Coronary artery (tissue), 2 donors: ENCODE data around the gene KRI1.

ENCODE experiments used
- DNase-seq: peaks from one replicate; pipeline ENCODE4 v3.0.0-alpha.2; 2017; ENCODE audit warnings: low spot score
- H3K27ac ChIP-seq, 2 donors: fragments of 200-600 bp; sonication (generic); one replicate each; pipeline ENCODE4 v1.5.1; 2016 to 2019
- H3K4me3 ChIP-seq: fragments of 200-600 bp; sonication (generic); 2 replicates; pipeline ENCODE4 v1.5.1; 2016; ENCODE audit warnings: mild to moderate bottlenecking, moderate library complexity
- TF ChIP-seq, protein P1 (sequence below): fragments of 200-600 bp; sonication (generic); IDR thresholded peaks from one replicate; pipeline ENCODE4 v1.5.1; 2019; ENCODE audit warnings: antibody characterized with exemption

The KRI1 gene

DNA sequence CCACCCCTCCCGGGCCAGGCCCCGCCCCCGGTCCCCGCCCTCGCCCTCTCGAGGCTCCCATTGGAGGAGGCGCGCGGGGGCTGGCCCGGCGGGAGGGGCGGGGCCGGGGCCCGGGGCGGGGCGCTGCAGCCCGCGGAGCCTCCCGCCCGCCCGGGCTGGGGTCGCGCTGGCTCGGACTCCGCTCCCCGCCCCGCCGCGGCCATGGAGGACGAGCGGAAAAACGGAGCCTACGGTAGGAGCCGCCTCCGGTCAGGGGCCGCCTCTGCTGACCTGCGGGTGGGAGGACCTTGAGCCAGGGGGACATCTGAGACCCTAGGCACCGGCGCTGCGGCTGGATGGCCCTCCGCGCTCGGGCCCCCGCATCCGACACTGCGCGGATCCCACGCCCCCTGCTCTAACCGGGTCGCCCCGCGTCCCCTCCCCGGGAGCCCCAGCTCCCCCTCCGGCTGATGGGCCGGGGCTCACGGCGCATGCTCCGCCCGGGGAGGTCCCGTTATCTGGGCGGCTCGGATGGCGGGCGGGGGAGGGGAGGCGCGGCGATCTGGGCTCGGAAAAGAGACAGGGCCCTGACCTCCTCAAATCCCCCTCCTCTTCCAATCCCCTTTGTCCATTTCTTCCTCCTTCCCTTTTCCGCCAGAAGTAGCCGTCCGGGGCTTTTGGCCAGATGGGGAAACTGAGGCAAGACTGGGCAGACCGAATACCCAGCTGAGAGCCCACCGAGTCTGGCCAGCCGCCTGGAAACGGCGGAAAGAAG, 36.7 kb upstream of the KRI1 start:
- peak; percentile 88 for DNase-seq
- H3K4me3 ChIP-seq, result peak overlapping the region; percentile 89
- H3K27ac ChIP-seq, result peak overlapping the region; percentile 93 to 100
- TF ChIP-seq, protein P1, sequence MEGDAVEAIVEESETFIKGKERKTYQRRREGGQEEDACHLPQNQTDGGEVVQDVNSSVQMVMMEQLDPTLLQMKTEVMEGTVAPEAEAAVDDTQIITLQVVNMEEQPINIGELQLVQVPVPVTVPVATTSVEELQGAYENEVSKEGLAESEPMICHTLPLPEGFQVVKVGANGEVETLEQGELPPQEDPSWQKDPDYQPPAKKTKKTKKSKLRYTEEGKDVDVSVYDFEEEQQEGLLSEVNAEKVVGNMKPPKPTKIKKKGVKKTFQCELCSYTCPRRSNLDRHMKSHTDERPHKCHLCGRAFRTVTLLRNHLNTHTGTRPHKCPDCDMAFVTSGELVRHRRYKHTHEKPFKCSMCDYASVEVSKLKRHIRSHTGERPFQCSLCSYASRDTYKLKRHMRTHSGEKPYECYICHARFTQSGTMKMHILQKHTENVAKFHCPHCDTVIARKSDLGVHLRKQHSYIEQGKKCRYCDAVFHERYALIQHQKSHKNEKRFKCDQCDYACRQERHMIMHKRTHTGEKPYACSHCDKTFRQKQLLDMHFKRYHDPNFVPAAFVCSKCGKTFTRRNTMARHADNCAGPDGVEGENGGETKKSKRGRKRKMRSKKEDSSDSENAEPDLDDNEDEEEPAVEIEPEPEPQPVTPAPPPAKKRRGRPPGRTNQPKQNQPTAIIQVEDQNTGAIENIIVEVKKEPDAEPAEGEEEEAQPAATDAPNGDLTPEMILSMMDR, result no peak

DNA sequence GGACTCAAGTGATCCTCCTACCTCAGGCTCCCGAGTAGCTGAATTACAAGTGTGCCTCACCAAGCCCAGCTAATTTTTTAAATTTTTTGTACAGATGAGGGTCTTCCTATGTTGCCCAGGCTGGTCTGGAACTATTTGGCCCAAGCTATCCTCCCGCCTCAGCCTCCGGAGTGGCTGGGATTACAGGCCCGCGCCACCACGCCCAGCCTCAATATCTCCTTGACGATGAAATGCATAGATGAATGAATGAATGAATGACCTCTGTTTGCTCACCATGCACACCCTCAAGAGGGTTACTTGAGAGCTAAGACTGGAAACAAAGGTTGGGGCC, 36.2 kb upstream of the KRI1 start:
- no peak for DNase-seq
- peak overlapping the region; percentile 89 for H3K4me3 ChIP-seq
- peak overlapping the region in 1 of 2 donors; percentile 93 for H3K27ac ChIP-seq
- TF ChIP-seq, protein P1, result no peak

DNA sequence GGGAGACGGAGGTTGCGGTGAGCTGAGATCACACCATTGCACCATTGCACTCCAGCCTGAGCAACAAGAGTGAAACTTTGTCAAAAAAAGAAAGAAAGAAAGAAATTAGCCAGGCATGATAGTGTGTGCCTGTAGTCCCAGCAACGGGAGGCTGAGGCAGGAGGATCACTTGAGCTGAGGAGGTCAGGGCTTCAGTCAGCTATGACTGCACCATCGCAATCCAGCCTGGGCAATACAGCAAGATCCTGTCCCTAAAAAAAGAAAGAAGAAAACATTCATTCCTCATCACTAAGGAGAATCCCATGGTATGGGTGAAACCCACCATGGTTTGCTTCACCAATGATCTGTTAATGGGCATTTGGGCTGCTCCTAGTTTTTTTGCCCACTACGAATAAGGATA, 34.3 kb upstream of the KRI1 start:
- no peak for DNase-seq
- TF ChIP-seq, protein P1, result no peak
- no peak overlapping the region for H3K4me3 ChIP-seq
- H3K27ac ChIP-seq, result no peak overlapping the region

- no peak for DNase-seq
- Histone ChIP-seq H3K4me3 (no peak overlapping the region), H3K27ac (peak overlapping the region in 1 of 2 donors; percentile 65)
- TF ChIP-seq, protein P1, result no peak
Measured at GRCh38 chr19:10593820-10594637, 28.2 kb upstream of the KRI1 start.

DNA sequence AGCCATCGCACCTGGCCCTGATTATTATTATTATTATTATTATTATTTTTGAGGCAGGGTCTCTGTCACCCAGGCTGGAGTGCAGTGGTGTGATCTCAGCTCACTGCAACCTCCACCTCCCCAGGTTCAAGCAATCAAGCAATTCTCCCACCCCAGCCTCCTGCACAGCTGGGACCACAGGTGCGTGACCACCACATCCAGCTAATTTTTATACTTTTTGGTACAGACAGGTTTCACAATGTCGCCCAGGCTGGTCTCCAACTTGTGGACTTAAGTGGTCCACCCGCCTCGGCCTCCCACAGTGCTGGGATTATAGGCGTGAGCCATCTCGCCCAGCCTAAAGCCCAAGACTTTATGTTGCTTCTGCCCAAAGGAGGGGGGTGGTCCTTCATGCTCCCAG, 27.3 kb upstream of the KRI1 start:
- no peak overlapping the region for H3K4me3 ChIP-seq
- TF ChIP-seq, protein P1, result no peak
- H3K27ac ChIP-seq, result peak overlapping the region in 1 of 2 donors; percentile 65
- no peak for DNase-seq

- TF ChIP-seq, protein P1, result no peak
- DNase-seq, result no peak
- Histone ChIP-seq H3K27ac (no peak overlapping the region), H3K4me3 (no peak overlapping the region)
Measured at GRCh38 chr19:10587839-10588150, 22.0 kb upstream of the KRI1 start.
